ENCODE results near the gene ATXN1.

GRCh38 chr6:16274885-16275589, 486.2 kb downstream of the ATXN1 start:
- TF ChIP-seq, protein P1, sequence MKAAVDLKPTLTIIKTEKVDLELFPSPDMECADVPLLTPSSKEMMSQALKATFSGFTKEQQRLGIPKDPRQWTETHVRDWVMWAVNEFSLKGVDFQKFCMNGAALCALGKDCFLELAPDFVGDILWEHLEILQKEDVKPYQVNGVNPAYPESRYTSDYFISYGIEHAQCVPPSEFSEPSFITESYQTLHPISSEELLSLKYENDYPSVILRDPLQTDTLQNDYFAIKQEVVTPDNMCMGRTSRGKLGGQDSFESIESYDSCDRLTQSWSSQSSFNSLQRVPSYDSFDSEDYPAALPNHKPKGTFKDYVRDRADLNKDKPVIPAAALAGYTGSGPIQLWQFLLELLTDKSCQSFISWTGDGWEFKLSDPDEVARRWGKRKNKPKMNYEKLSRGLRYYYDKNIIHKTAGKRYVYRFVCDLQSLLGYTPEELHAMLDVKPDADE (IDR thresholded peaks at IDR 0.05), result no peak
- TF ChIP-seq, protein P2, sequence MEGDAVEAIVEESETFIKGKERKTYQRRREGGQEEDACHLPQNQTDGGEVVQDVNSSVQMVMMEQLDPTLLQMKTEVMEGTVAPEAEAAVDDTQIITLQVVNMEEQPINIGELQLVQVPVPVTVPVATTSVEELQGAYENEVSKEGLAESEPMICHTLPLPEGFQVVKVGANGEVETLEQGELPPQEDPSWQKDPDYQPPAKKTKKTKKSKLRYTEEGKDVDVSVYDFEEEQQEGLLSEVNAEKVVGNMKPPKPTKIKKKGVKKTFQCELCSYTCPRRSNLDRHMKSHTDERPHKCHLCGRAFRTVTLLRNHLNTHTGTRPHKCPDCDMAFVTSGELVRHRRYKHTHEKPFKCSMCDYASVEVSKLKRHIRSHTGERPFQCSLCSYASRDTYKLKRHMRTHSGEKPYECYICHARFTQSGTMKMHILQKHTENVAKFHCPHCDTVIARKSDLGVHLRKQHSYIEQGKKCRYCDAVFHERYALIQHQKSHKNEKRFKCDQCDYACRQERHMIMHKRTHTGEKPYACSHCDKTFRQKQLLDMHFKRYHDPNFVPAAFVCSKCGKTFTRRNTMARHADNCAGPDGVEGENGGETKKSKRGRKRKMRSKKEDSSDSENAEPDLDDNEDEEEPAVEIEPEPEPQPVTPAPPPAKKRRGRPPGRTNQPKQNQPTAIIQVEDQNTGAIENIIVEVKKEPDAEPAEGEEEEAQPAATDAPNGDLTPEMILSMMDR (conservative IDR thresholded peaks at IDR 0.05; ENCODE audit: low read depth in 2 of 2), result no peak
- TF ChIP-seq, protein P3, sequence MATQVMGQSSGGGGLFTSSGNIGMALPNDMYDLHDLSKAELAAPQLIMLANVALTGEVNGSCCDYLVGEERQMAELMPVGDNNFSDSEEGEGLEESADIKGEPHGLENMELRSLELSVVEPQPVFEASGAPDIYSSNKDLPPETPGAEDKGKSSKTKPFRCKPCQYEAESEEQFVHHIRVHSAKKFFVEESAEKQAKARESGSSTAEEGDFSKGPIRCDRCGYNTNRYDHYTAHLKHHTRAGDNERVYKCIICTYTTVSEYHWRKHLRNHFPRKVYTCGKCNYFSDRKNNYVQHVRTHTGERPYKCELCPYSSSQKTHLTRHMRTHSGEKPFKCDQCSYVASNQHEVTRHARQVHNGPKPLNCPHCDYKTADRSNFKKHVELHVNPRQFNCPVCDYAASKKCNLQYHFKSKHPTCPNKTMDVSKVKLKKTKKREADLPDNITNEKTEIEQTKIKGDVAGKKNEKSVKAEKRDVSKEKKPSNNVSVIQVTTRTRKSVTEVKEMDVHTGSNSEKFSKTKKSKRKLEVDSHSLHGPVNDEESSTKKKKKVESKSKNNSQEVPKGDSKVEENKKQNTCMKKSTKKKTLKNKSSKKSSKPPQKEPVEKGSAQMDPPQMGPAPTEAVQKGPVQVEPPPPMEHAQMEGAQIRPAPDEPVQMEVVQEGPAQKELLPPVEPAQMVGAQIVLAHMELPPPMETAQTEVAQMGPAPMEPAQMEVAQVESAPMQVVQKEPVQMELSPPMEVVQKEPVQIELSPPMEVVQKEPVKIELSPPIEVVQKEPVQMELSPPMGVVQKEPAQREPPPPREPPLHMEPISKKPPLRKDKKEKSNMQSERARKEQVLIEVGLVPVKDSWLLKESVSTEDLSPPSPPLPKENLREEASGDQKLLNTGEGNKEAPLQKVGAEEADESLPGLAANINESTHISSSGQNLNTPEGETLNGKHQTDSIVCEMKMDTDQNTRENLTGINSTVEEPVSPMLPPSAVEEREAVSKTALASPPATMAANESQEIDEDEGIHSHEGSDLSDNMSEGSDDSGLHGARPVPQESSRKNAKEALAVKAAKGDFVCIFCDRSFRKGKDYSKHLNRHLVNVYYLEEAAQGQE (IDR thresholded peaks at IDR 0.05; ENCODE audit: unreplicated experiment), result no peak
- no peak for TF ChIP-seq EZH2phosphoT487 (IDR thresholded peaks at IDR 0.05; ENCODE audit: unreplicated experiment)

Data from GM23338 (cell line).